Posterior vena cava (tissue), 2 donors: ENCODE results near the gene DOK4. TPM values are rescaled to one million over a fixed set of nuclear protein-coding genes. Genes with fewer than 3 reads are reported as not detected.
A peak's percentile ranks its signal among the peaks of the same experiment; 100 is the strongest.
"Not testable (repeated sequence)": the region's sequence is repeated elsewhere in the genome, so short reads cannot be mapped to it uniquely, and the experiment has no call there.

Experiments used
- DNase-seq: peaks from one replicate; pipeline ENCODE4 v3.0.0-alpha.2; 2020; ENCODE audit warnings: low spot score
- intact Hi-C, 2 donors: fragments of 100-400 bp; cut with DNase I; formaldehyde crosslinking; loops; one replicate each; pipeline versions ENCODE4 v1.14.1 to v1.14.2; 2022 to 2023
- total RNA-seq, 2 donors: library from RNA; stranded (reverse); fragmentation: NEBNext Ultra II Directional; extraction: Animal tissue kit (Norgen Biotek cat#: 25700); gene quantifications; one replicate each; pipeline ENCODE4 v1.2.1, GENCODE V29; 2021
- donor health status: DM: yes; HTN: yes; CAD: no.
- donor health status: DM: yes; HTN: yes; CAD: no.

Gene DOK4
- total RNA-seq, 2 donors from 2014 or later, result 29.2 to 31.1 TPM

DNA sequence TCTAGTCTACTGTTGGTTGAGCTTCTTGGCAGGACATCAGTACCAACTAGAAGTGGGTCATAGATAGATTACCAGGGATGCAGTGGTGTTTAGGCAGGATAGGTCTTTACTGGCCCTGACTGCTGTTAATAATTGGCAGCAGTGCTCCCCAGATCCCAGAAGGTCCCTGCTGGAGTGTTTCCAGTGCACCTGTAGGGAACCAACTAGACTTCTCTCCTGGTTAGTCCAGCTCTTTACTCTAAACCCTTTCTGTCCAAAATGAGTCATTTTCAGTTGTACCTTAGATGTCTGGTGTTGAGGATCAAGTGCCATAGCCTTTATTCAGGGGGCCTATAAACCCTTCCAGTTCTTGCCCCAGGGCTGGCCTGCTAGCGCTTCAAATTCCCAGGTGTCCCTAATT is 15.1 kb downstream of the DOK4 start:
- intact Hi-C loops, result no loop called here

DNA sequence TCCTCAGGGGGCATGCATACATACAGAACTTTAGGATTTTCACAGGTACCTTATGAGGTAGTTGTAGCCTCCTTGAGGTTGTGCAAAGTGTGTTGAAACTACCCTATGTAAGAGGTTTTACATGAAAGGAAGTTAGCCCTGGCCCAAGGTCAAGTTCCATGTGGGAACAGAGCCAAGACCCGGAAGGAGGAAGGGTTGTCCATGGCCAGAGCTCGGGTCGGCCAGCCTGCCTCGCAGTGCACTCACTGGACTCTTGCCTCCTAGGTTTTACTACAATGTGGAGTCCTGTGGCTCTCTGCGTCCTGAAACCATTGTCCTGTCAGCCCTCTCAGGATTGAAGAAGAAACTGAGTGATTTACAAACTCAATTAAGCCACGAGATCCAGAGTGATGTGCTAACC is 15.6 kb downstream of the DOK4 start:
- DNase-seq, result no peak
- intact Hi-C loops, result no loop called here

More for the DNA sequence above, 15.1 kb downstream of the DOK4 start:
- no peak for DNase-seq

DNA sequence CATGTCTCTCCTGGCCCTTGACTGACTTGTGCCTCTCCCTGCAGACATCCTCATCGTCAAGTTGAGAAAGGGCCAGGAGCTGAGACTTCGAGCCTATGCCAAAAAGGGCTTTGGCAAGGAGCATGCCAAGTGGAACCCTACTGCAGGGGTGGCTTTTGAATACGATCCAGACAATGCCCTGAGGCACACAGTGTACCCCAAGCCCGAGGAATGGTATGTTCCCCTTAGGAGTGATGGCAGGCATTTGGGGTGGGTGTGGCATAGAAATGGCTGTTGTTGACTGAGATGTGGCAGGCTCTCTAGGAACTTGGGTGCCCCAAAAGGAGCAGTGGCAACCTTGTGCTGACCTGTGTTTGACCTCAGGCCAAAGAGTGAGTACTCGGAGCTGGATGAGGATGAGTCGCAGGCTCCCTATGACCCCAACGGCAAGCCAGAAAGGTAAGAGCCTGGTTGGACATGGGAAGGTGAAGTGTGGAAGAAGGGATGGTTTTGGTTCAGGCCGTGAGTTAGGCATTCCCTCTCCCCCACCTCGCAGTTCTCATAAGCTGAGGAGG is 16.3 kb downstream of the DOK4 start:
- intact Hi-C loops, result no loop called here
- no peak for DNase-seq

DNA sequence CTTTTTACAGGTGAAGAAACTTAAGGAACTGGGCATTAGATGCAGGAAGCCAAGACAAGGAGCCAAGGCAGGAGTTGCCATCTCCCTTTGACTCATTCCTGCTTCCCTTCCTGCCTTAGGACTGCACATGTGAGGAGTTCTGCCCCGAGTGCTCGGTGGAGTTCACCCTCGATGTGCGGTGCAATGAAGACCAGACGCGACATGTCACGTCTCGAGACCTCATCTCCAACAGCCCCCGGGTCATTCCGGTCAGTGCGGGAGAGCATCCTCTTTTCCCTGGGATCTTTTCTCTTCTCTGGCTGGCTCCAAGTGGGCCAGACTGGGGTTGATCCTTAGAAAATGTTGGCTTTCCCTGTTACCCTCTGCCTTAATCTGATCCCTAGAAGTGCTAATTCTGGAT is 17.2 kb downstream of the DOK4 start:
- no peak for DNase-seq
- intact Hi-C loops, result no loop called here

DNA sequence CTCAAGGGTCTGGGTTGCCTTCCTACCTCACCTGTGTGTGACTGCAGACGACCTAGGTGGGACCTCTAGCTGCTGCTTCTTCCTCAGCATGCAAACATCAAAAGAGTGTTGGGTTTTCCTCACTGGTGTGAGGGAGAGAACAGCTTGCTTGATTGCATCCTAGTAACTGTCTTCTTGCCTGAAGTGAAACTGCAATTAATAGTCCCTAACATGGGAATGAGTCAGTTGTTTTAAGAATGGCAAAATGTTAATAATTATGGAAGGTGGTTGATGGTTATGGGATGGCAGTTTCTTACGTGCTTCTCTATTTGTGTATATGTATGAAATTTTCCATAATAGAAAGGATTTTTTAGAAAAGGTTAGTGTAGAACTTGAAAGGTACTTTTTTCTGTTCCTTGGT is 17.9 kb downstream of the DOK4 start:
- intact Hi-C loops, result no loop called here

DNA sequence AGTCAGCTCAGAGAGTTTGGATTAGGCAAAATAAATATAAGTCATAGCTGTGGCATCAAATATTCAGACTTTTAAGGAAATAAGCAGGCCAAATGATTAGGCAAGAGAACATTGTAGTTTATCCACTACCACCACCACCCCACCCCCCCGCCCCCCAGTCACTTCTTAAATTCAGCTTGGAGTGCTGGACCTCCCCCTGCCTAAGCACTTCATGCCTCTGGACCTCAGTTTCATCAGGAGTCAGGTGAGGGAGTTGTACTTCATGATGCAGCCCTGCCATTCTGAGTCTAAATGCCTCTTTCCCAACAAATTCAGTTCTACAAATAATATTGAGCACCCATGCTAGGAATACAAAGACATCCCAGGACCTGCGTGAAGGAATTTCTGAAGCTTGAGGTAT is 21.8 kb downstream of the DOK4 start:
- DNase-seq, result no peak

More for the DNA sequence above, 17.9 kb downstream of the DOK4 start:
- DNase-seq, result no peak

DNA sequence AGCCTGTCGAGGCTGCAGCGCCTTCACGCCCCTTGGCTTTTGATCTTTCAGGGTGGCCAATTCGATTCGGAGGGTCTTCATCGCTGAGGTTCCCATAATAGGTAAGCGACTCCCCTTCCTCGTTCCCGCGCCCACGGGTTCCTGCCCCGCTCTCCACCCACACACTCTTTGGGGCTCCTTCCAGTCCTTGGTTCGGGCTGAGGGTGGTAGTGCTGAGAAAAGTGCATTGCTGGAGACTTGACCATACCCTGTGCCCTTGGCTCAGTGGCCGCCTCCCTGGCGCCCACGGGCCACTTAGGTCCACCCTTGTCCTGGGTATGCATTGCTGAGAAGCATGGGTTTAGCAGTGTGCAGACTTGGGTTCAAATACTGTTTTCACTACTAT is 23.3 kb downstream of the DOK4 start:
- intact Hi-C loops, result loop anchor here in 1 of 2 donors (5.0 kb wide), 1 partner anchor 54 kb away; no protein-coding TSS in a partner anchor
- DNase-seq, result no peak

More for the DNA sequence above, 21.8 kb downstream of the DOK4 start:
- intact Hi-C loops, result loop anchor here in 1 of 2 donors (5.0 kb wide), 1 partner anchor 53 kb away; no protein-coding TSS in a partner anchor

DNA sequence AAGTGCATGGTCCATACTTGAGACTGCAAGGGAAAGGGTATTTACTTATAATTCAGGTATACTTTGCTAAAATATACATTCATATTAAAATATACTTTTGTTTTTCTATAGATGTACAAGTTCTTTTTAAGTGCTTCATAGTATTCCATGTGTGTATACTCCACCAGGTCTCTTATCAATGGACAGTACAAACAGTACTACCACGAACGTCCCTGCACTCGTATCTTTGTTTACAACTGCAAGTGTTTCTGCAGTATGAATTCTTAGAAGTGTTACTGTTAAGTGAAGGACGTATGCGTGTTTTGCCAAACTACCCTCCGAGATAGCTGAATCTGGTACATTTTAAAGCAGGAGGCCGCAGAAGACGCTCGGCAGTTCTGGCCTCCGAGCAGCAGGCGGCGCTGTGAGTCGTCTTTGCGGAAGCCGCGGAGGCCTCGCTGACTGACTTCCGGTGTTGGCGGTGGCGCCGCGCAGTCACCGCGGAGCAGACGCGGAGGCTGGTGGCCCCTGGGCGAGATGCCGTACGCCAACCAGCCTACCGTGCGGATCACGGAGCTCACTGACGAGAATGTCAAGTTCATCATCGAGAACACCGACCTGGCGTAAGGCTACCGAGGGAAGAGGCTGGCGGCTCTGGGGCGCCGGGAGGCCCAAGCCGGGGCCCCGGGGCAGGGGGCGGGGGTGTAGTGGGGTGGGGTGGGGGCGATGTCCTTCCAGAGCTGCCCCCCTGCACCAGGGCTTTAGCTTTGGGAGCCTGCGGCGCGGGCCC is 23.9 kb downstream of the DOK4 start, which contains the start of gene POLR2C:
POLR2C (plus strand) TSS at position 471 of the 769 bp plus-strand sequence; CDS start at position 517, 46 bp downstream.
- peak; percentile 97 for DNase-seq
- intact Hi-C loops, result loop anchor here in 1 of 2 donors (5.0 kb wide), 1 partner anchor 55 kb away; no protein-coding TSS in a partner anchor

DNA sequence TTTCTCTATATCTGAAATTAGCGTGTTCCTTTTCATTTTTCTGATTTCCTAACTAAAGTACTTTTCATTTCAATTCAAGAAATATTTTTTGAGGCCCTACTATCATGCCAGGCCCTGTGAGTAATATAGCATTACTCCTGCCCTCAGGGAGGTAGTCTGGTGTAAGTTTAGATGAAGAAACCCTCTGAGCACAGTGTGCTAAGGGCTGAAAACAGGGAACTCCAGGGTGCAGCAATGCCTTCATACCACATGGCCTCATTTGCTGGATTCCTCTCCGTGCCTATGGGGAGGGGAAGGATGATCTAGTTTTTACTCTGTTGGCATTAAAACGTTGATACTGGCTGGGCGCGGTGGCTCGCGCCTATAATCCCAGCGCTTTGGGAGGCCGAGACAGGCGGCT is 34.3 kb downstream of the DOK4 start:
- no peak for DNase-seq
- intact Hi-C loops, result no loop called here

DNA sequence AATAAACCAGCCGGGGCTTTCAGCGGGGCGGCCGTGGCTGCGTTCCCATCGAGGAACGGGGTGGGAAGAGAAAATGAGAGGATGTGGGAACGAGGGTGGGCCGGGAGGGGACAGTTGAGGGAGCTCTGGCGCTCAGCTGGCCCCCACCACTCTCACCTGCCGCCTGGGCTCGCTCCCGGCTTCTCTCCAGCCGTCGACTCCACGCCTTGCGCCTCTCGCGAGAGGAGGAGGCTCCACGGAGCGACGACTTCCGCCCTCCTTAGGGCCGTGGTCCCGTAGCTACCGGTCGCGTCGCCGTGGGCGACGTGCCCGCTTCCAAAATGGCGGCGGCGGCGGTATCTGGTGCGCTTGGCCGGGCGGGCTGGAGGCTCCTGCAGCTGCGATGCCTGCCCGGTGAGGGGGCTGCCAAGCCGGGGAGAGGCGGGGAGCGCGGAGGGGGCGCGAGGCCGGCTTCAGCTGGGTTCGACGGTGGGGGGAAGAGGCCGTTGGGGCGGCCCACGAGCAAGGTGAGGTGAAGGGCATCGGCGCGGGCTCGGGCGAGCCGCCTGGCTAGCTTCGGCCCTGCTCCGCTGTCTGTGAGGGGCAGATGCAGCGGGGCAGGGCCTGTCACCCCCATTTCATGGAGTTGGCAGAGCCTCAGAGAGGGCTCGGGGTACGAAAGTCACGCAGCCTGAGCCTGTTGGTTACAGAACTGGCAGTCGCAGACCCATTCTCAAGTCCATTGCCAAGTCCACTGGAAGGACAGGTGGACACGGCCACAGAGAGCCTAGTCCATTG is 38.9 kb downstream of the DOK4 start, which contains the start of the genes CIAPIN1 and COQ9:
CIAPIN1 (minus strand) TSS at position 200 of the 777 bp plus-strand sequence. CDS start 6,457 bp downstream, outside the sequence.
COQ9 (plus strand) TSS at position 294 of the 777 bp plus-strand sequence; CDS start at position 321, 27 bp downstream.
- intact Hi-C loops, result no loop called here

DNA sequence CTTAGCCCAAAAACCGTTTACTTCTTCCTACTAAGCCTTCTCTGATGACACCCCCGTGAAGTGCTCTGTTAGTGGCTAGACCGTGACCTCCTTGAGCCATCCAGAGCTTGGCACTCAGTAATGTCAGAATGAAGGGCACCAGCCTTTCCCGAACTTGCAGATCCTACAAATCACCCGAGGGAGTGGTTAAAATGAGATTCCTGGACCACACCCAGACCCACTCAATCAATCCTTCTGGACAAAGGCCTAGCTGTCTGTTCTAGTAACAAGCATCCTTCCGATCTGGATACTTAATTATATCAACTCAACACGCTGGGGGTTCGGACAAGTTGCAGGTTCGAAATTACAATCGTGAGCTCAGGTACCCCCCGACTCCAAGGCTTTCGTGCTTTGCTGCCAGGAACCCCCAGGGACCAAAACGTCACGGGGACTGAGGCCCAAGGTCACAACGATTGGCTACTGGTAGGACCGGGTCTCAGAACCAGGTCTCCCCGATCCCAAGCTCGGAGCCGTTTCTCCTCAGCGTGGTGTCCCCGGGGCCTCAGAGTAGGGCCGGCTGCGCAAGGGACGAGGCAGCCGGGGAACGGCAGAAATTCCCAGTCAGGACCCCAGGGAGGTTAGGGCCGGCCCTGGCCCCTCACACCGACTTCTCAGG is 39.6 kb downstream of the DOK4 start:
- intact Hi-C loops, result no loop called here
- DNase-seq, result no peak

More for the DNA sequence above, 38.9 kb downstream of the DOK4 start, which contains the start of the genes CIAPIN1 and COQ9:
- DNase-seq, result peak; percentile 99

DNA sequence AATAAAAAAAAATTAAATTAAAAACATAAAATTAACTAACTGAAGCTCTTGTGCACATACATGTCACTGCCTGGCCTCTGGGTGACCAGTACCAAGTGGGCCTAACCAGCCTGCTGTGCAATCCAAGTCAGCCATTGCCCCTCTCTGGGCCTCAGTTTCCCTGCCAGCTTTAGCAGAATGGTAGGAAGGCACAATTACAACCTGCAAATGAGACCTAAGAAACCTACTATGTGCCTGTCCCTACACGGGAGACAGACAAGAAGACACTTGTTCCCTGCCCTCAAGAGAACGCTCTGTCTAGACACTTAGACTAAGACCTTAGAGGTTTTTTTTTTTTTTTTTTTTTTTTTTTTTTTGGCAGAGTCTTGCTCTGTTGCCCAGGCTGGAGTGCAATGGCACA is 40.8 kb downstream of the DOK4 start:
- no peak for DNase-seq
- intact Hi-C loops, result no loop called here

DNA sequence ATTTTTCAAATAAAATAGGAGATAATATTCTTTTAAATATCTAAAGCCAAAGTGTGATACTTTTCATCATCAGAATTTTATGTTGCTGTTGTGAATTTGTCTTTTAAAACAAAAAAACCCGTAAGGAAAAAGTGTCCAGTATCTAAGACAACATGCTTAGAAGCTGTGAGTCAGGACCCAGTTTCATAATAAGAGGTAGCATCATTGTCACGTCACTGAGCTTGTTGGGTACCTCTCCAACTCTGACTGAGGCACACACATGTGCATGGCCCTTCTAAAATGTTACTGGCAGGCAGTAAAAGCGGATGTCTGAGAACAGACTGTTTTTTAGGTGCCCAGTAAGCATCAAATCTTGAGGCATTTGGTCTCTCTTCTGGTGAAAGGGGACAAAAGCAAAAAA is 41.6 kb downstream of the DOK4 start:
- DNase-seq, result no peak
- intact Hi-C loops, result no loop called here

DNA sequence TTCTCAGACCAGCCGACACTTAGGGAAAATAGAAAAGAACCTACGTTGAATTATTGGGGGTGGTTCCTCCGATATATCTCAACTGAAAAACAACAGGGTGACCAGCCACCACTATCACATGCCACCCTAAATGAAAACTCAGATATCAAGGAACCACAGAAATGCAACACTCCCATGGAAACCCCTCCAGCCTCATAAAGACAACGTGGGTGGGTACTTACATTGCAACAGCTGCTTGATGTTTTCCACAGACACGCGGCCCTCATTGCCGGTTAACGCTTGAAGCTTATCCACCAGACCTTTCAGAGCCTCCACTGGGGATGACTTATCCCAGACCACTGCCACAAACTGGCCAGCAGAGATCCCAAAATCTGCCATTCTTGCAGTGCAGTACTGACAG is 45.7 kb downstream of the DOK4 start:
- intact Hi-C loops, DNase-seq: not testable (repeated sequence)

DNA sequence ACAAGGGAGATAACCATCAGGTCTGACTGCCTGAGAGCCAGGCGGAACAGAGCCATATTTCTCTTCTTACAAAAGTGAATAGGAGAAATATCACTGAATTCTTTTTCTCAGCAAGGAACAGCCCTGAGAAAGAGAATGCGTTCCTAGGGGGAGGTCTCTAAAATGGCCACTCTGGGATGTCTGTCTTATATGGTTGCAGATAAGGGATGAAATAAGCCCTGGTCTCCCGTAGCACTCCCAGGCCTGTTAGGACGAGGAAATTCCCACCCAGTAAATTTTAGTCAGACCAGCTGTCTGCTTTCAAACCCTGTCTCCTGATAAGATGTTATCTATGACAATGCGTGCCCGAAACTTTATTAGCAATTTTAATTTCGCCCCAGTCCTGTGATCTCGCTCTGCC is 46.3 kb downstream of the DOK4 start:
- intact Hi-C loops, DNase-seq: not testable (repeated sequence)

DNA sequence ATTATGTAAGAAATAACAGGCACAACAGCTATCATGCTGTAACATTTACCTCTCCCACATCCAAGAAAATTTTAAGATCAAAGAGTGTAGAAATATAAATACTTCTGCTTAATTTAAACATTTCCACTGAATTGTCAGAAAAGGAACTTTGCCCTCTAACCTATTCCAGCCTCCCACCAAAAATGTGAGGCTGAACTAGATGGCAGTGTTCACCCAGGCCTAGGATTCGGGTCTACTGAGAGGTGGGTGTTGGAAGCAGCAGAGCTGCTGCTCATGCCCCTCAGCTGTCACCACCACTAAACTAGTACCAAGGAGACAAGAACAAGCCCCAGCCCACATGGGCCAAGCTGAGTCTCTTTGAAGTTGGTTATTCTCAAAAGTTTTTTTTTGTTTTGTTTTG is 50.5 kb downstream of the DOK4 start:
- intact Hi-C loops, result no loop called here
- DNase-seq, result no peak

DNA sequence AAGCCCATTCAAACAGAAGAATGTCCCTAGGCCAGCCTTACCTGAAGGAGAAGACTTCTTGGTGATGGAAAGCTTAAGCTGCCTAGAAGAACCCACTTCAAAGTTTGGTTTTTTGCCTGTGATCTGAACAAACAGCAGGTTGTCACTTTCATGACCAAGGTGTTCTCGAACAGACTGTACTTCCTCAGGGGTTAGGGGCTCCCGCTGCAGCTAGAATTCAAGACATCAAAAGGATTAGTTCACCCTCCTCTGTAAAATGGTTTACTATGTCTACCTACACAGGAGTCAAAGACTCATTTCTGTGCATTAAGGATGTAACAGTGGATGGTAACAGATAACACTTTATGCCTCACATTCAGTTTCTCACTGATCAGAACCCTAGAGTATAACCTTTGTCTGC is 52.3 kb downstream of the DOK4 start:
- DNase-seq, result no peak
- intact Hi-C loops, result no loop called here

DNA sequence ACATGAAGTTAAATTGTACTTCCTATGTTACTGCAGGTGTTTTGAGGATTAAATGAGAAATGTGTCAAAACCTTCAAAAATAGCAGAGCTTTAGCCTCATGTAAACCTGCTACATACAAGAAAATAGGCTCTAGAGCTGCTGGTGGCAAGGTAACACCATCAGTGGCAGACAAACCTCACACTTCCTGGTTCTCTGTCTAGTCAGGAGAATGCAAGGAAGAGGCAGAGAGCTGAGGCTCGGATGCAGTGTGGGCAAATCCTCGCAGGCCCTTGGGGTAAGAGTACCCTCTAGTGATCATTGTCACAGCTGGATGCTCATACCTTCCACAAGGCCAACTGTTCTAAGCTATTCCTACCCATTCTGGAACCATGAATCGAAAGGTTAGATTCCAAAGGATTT is 53.3 kb downstream of the DOK4 start:
- intact Hi-C loops, result no loop called here
- DNase-seq, result no peak

DNA sequence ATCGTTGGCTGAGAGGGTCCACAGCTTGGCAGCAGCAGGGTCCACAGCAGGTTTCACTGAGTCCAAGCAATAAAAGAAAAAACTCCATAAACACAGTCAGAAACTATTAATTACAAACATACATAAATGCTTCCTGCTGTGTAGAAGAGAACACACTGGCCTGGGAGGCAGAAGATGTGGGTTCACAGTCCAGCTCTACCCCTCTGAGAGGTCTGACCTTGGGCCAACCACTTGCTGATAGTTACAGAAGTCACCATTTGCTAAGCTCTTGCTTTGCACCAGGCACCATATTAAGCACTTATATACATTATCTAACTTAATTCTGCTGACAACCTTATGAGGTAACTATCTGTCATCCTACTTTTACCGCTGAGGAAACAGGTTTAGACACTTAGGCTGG is 53.8 kb downstream of the DOK4 start:
- intact Hi-C loops, result no loop called here
- no peak for DNase-seq
